HCT116 (cell line): ENCODE results near the gene TLE3.

Experiments used
- EZH2 ChIP-seq: fragments of 200-600 bp; sonication (generic); IDR thresholded peaks from 2 replicates; pipeline ENCODE4 v1.6.1; 2017; ENCODE audit warnings: antibody characterized with exemption, mixed run types
- JUND ChIP-seq: IDR thresholded peaks from 2 replicates; pipeline ENCODE4 v1.6.1; 2012

- TF ChIP-seq EZH2, result no peak
- no peak for TF ChIP-seq JUND
These were observed 60.5 kb downstream of the TLE3 start for GRCh38 chr15:70037292-70037640.
